Measurements from ENCODE around the gene PPAT.

Gene PPAT

GRCh38 chr4:56406151-56406550 lies 29.3 kb downstream of the PPAT start:
- TF ChIP-seq CTCF (conservative IDR thresholded peaks at IDR 0.05; ENCODE audit: low read depth, low read length) = no peak
- H3K4me3 ChIP-seq (ENCODE audit: low read length) = no peak overlapping the region
- DNase-seq (ENCODE audit: low read depth) = no peak

- H3K4me3 ChIP-seq (ENCODE audit: low read length) = no peak overlapping the region
- DNase-seq (ENCODE audit: low read depth) = no peak
- no peak for TF ChIP-seq CTCF (conservative IDR thresholded peaks at IDR 0.05; ENCODE audit: low read depth, low read length)
These were observed 30.4 kb downstream of the PPAT start for GRCh38 chr4:56405016-56405415.

GRCh38 chr4:56400560-56400959 lies 34.9 kb downstream of the PPAT start:
- no peak overlapping the region for H3K4me3 ChIP-seq (ENCODE audit: low read length)
- TF ChIP-seq CTCF (conservative IDR thresholded peaks at IDR 0.05; ENCODE audit: low read depth, low read length) = no peak
- no peak for DNase-seq (ENCODE audit: low read depth)

- TF ChIP-seq CTCF (conservative IDR thresholded peaks at IDR 0.05; ENCODE audit: low read depth, low read length) = no peak
- H3K4me3 ChIP-seq (ENCODE audit: low read length) = no peak overlapping the region
- no peak for DNase-seq (ENCODE audit: low read depth)
These were observed 44.1 kb downstream of the PPAT start for GRCh38 chr4:56391270-56391669.

GRCh38 chr4:56389558-56389957 lies 45.9 kb downstream of the PPAT start:
- DNase-seq (ENCODE audit: low read depth) = no peak
- TF ChIP-seq CTCF (conservative IDR thresholded peaks at IDR 0.05; ENCODE audit: low read depth, low read length) = no peak
- H3K4me3 ChIP-seq (ENCODE audit: low read length) = no peak overlapping the region

GRCh38 chr4:56388306-56388705 lies 47.1 kb downstream of the PPAT start:
- TF ChIP-seq CTCF (conservative IDR thresholded peaks at IDR 0.05; ENCODE audit: low read depth, low read length) = no peak
- peak overlapping the region; percentile 96 for H3K4me3 ChIP-seq (ENCODE audit: low read length)
- no peak for DNase-seq (ENCODE audit: low read depth)

- DNase-seq (ENCODE audit: low read depth) = peak; percentile 88
- no peak for TF ChIP-seq CTCF (conservative IDR thresholded peaks at IDR 0.05; ENCODE audit: low read depth, low read length)
- peak within 1 kb of the TSS; percentile 96 for H3K4me3 ChIP-seq (ENCODE audit: low read length)
These were observed 48.1 kb downstream of the PPAT start, which contains the start of gene AASDH for GRCh38 chr4:56387023-56388001. Gene AASDH, minus strand, starts transcription at chr4:56387491. Its CDS starts 3,192 bp downstream, at chr4:56384299.

All from retinal pigment epithelial cell (primary cell).